Gastrocnemius medialis (tissue), 4 donors: Measurements from ENCODE around the gene SLC46A1. TPM values are rescaled to one million over a fixed set of nuclear protein-coding genes. Genes with fewer than 3 reads are reported as not detected.

Experiments
- ATAC-seq, 2 donors: fragments of 150-250 bp; one replicate each; pipeline ENCODE4 v1.9.1; 2016
- DNase-seq, 2 donors: peaks; one replicate each; pipeline ENCODE4 v3.0.0-alpha.2; 2019
- H3K27ac ChIP-seq, 4 donors: fragments of 200-600 bp; sonication (generic); 1 replicate in 1 of 4; 2 replicates in 3 of 4; pipeline ENCODE4 v1.5.1; 2016 to 2018; ENCODE audit warnings: mild to moderate bottlenecking in 2 of 4, moderate library complexity in 1 of 4
- H3K27me3 ChIP-seq, 3 donors: fragments of 200-600 bp; sonication (generic) in 2 of 3; 1 replicate in 1 of 3; 2 replicates in 2 of 3; pipeline versions ENCODE4 v1.5.1 to v1.6.0; 2016 to 2019; ENCODE audit warnings: mild to moderate bottlenecking in 1 of 3, moderate library complexity in 1 of 3
- H3K36me3 ChIP-seq, 2 donors: fragments of 200-600 bp; sonication (generic) in 1 of 2; one replicate each; pipeline ENCODE4 v1.5.1; 2017 to 2018
- H3K4me1 ChIP-seq, 2 donors: fragments of 200-600 bp; sonication (generic) in 1 of 2; one replicate each; pipeline ENCODE4 v1.5.1; 2016 to 2017; ENCODE audit warnings: mild to moderate bottlenecking in 2 of 2
- H3K4me3 ChIP-seq, 4 donors: fragments of 200-600 bp; sonication (generic) in 3 of 4; 1 replicate in 1 of 4; 2 replicates in 3 of 4; pipeline ENCODE4 v1.5.1; 2016 to 2019; ENCODE audit warnings: mild to moderate bottlenecking in 2 of 4
- H3K9me3 ChIP-seq, 3 donors: fragments of 200-600 bp; sonication (generic) in 2 of 3; 1 replicate in 1 of 3; 2 replicates in 2 of 3; pipeline ENCODE4 v1.5.1; 2016 to 2019
- POLR2A ChIP-seq, 2 donors: fragments of 450-650 bp; IDR thresholded peaks; one replicate each; pipeline ENCODE4 v1.6.1; 2017; ENCODE audit warnings: antibody characterized with exemption in 2 of 2, mild to moderate bottlenecking in 2 of 2, moderate library complexity in 2 of 2
- in situ Hi-C, 4 donors: fragments of 200-750 bp; cut with MboI; loops; one replicate each; pipeline versions ENCODE4 v1.15.0 to v1.8.0; 2017; ENCODE audit warnings: low sequenced_read_pairs in 4 of 4
- intact Hi-C: fragments of 100-400 bp; cut with DNase I; formaldehyde crosslinking; loops from one replicate; pipeline ENCODE4 v1.15.1; 2023; ENCODE audit warnings: low total_unique reads
- total RNA-seq, 4 donors: library from RNA; depleted of rRNA; stranded (reverse); fragments of >200 nt; gene quantifications; one replicate each; pipeline versions ENCODE4 v1.1.0 to v1.2.3, GENCODE V29; 2016
- TF ChIP-seq, protein P1 (sequence below), 5 experiments: fragments of 450-650 bp in 3 of 5; fragments of 200-600 bp in 2 of 5; sonication (generic) in 2 of 5; IDR thresholded peaks in 4 of 5; conservative IDR thresholded peaks in 1 of 5; 1 replicate in 4 of 5; 2 replicates in 1 of 5; pipeline ENCODE4 v1.5.1; 2016 to 2019; ENCODE audit warnings: antibody characterized with exemption in 5 of 5, mild to moderate bottlenecking in 3 of 5, moderate library complexity in 3 of 5

SLC46A1 gene
- total RNA-seq, 4 donors from 2014 or later, result 1.9 to 3.5 (median 2.4) TPM

- H3K4me1 ChIP-seq, result no peaks in the 10 kb centered on the region
- in situ Hi-C loops (no loop called here), intact Hi-C loops (no loop called here)
- no peak for ATAC-seq
- TF ChIP-seq, protein P1, sequence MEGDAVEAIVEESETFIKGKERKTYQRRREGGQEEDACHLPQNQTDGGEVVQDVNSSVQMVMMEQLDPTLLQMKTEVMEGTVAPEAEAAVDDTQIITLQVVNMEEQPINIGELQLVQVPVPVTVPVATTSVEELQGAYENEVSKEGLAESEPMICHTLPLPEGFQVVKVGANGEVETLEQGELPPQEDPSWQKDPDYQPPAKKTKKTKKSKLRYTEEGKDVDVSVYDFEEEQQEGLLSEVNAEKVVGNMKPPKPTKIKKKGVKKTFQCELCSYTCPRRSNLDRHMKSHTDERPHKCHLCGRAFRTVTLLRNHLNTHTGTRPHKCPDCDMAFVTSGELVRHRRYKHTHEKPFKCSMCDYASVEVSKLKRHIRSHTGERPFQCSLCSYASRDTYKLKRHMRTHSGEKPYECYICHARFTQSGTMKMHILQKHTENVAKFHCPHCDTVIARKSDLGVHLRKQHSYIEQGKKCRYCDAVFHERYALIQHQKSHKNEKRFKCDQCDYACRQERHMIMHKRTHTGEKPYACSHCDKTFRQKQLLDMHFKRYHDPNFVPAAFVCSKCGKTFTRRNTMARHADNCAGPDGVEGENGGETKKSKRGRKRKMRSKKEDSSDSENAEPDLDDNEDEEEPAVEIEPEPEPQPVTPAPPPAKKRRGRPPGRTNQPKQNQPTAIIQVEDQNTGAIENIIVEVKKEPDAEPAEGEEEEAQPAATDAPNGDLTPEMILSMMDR (IDR thresholded peaks at IDR 0.05 in 4 of 5, conservative IDR thresholded peaks at IDR 0.05 in 1 of 5), result no peak
- TF ChIP-seq POLR2A (IDR thresholded peaks at IDR 0.05), result no peak
- H3K27me3 ChIP-seq, result peaks cover 0 to 3% (median 0%) of the 10 kb centered on the region in 3 donors
- no peak overlapping the region for H3K4me3 ChIP-seq
- H3K36me3 ChIP-seq, result no peaks in the 10 kb centered on the region
- H3K27ac ChIP-seq, result no peak overlapping the region
- DNase-seq, result no peak
- H3K9me3 ChIP-seq, result no peaks in the 10 kb centered on the region
Measured at GRCh38 chr17:28379814-28380801, 25.9 kb downstream of the SLC46A1 start.

- ATAC-seq (no peak), DNase-seq (no peak)
- in situ Hi-C loops, result loop anchor here in 1 of 4 donors (25.0 kb wide), 1 partner anchor 589 kb away; the partner anchor contains the start of gene PHF12
- H3K9me3 ChIP-seq, result no peaks in the 10 kb centered on the region
- TF ChIP-seq, protein P1 (IDR thresholded peaks at IDR 0.05 in 4 of 5, conservative IDR thresholded peaks at IDR 0.05 in 1 of 5), result no peak
- no peak for TF ChIP-seq POLR2A (IDR thresholded peaks at IDR 0.05)
- H3K27me3 ChIP-seq, result no peaks in the 10 kb centered on the region
- no peak overlapping the region for H3K27ac ChIP-seq
- peaks cover 10 to 11% of the 10 kb centered on the region in 2 donors for H3K4me1 ChIP-seq
- intact Hi-C loops, result no loop called here
- peak overlapping the region in 2 of 4 donors; percentile 63 to 64 for H3K4me3 ChIP-seq
- H3K36me3 ChIP-seq, result no peaks in the 10 kb centered on the region
Measured at GRCh38 chr17:28372945-28373274, 33.1 kb downstream of the SLC46A1 start.

DNA sequence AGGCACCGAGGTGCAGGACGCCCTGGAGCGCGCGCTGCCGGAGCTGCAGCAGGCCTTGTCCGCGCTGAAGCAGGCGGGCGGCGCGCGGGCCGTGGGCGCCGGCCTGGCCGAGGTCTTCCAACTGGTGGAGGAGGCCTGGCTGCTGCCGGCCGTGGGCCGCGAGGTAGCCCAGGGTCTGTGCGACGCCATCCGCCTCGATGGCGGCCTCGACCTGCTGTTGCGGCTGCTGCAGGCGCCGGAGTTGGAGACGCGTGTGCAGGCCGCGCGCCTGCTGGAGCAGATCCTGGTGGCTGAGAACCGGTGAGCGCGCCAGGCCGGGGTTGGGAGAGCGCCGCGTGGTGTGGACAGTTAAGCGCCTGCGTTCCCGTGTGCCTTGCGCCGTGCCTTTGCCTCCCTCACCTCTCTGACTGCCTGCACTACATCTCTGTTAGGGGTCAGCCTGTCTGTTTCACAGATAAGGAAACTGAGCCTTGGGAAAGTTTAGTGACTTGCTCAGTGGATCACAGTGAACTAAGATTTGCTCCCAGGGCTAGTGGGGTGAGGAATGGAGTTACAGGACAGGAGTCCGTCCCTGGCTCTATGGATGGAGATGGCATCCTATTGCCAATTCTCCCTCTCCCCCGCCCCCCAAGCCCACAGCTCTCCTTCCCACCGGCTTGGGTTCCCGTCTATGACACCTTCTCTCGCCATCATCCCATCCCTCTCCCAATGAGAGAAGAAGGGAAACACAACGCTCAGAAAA is 33.6 kb downstream of the SLC46A1 start:
- no peaks in the 10 kb centered on the region for H3K27me3 ChIP-seq
- intact Hi-C loops (no loop called here), in situ Hi-C loops (loop anchor here in 1 of 4 donors (25.0 kb wide), 1 partner anchor 590 kb away; the partner anchor contains the start of gene PHF12)
- H3K9me3 ChIP-seq, result no peaks in the 10 kb centered on the region
- H3K4me3 ChIP-seq, result peak overlapping the region; percentile 58 to 77 (median 64)
- H3K4me1 ChIP-seq, result peaks cover 10 to 11% of the 10 kb centered on the region in 2 donors
- ATAC-seq (no peak), DNase-seq (no peak)
- H3K27ac ChIP-seq, result peak overlapping the region in 1 of 4 donors; percentile 28
- TF ChIP-seq POLR2A (IDR thresholded peaks at IDR 0.05), result no peak
- TF ChIP-seq, protein P1 (IDR thresholded peaks at IDR 0.05 in 4 of 5, conservative IDR thresholded peaks at IDR 0.05 in 1 of 5), result no peak
- H3K36me3 ChIP-seq, result no peaks in the 10 kb centered on the region

GRCh38 chr17:28371245-28372202 is 34.5 kb downstream of the SLC46A1 start, which contains the start of gene SARM1:
Gene SARM1, plus strand, starts transcription at chr17:28371694. Its CDS starts 339 bp downstream, at chr17:28372033.
- Histone ChIP-seq H3K27me3 (no peaks in the 10 kb centered on the region), H3K36me3 (no peaks in the 10 kb centered on the region), H3K9me3 (no peaks in the 10 kb centered on the region), H3K4me3 (peak within 1 kb of the TSS; percentile 58 to 77 (median 64)), H3K4me1 (peaks cover 10 to 11% of the 10 kb centered on the region in 2 donors), H3K27ac (peak within 1 kb of the TSS; percentile 32 to 50 (median 37))
- intact Hi-C loops, result loop anchor here (2.0 kb wide), 1 partner anchor 15 kb away; the partner anchor contains the start of gene POLDIP2
- DNase-seq (peak; percentile 46 to 54), ATAC-seq (peak; percentile 64 to 67)
- in situ Hi-C loops, result loop anchor here in 1 of 4 donors (25.0 kb wide), 1 partner anchor 591 kb away; the partner anchor contains the start of gene PHF12
- TF ChIP-seq, protein P1 (IDR thresholded peaks at IDR 0.05 in 4 of 5, conservative IDR thresholded peaks at IDR 0.05 in 1 of 5), result no peak
- no peak for TF ChIP-seq POLR2A (IDR thresholded peaks at IDR 0.05)
